PFSK-1 (cell line): ENCODE results near the gene FOXJ3.

Source experiments
- FOXP2 ChIP-seq: optimal IDR thresholded peaks from 2 replicates; pipeline ENCODE3; 2011; ENCODE audit warnings: borderline replicate concordance, control low read depth, inconsistent platforms; ENCODE audit not compliant: insufficient read depth; ENCODE audit errors: extremely low read length, extremely low read depth
- POLR2AphosphoS5 ChIP-seq: IDR thresholded peaks from 2 replicates; pipeline ENCODE4 v1.6.1; 2012; ENCODE audit warnings: low read depth, mild to moderate bottlenecking, control low read depth, low read length, moderate library complexity
- SIN3A ChIP-seq: IDR thresholded peaks from 2 replicates; pipeline ENCODE4 v1.6.1; 2012; ENCODE audit warnings: mild to moderate bottlenecking, low read length, moderate library complexity, borderline replicate concordance; ENCODE audit not compliant: insufficient read depth
- TAF1 ChIP-seq: IDR thresholded peaks from 2 replicates; pipeline ENCODE4 v1.6.1; 2012; ENCODE audit warnings: low read length, control low read depth, borderline replicate concordance; ENCODE audit not compliant: insufficient read depth
- TF ChIP-seq, protein P1 (sequence below), 2 experiments: IDR thresholded peaks; 2 replicates each; pipeline versions ENCODE4 v1.6.1 to v1.8.0; 2011 to 2012; ENCODE audit warnings: low read depth in 2 of 2, low read length in 2 of 2, control low read depth in 1 of 2, inconsistent platforms in 1 of 2, mild to moderate bottlenecking in 1 of 2, moderate library complexity in 1 of 2; ENCODE audit not compliant: insufficient read depth in 1 of 2

The FOXJ3 gene

DNA sequence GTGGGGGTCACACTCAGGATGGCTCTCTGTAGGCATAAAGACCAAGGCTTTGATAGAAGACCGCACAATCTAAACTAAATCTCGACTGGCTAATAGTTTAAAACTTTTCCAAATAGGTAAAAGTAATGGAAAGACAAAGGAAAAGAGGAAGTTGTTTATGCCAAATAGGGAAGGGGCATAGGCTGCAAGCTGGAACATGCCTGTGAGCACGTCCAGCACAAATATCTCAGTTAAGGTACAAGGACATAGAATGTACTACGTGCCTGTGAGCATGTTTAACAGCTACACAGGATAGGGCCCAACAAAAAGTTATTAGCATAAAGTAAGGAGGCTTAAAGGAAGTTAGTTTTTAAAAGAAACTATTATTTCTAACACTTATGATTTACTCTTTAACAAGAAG is 142.9 kb downstream of the FOXJ3 start:
- TF ChIP-seq, protein P1, sequence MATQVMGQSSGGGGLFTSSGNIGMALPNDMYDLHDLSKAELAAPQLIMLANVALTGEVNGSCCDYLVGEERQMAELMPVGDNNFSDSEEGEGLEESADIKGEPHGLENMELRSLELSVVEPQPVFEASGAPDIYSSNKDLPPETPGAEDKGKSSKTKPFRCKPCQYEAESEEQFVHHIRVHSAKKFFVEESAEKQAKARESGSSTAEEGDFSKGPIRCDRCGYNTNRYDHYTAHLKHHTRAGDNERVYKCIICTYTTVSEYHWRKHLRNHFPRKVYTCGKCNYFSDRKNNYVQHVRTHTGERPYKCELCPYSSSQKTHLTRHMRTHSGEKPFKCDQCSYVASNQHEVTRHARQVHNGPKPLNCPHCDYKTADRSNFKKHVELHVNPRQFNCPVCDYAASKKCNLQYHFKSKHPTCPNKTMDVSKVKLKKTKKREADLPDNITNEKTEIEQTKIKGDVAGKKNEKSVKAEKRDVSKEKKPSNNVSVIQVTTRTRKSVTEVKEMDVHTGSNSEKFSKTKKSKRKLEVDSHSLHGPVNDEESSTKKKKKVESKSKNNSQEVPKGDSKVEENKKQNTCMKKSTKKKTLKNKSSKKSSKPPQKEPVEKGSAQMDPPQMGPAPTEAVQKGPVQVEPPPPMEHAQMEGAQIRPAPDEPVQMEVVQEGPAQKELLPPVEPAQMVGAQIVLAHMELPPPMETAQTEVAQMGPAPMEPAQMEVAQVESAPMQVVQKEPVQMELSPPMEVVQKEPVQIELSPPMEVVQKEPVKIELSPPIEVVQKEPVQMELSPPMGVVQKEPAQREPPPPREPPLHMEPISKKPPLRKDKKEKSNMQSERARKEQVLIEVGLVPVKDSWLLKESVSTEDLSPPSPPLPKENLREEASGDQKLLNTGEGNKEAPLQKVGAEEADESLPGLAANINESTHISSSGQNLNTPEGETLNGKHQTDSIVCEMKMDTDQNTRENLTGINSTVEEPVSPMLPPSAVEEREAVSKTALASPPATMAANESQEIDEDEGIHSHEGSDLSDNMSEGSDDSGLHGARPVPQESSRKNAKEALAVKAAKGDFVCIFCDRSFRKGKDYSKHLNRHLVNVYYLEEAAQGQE (IDR thresholded peaks at IDR 0.05; ENCODE audit: insufficient read depth in 1 of 2, low read depth in 2 of 2, low read length in 2 of 2) = no peak
- no peak for TF ChIP-seq POLR2AphosphoS5
- no peak for TF ChIP-seq TAF1
- no peak for TF ChIP-seq FOXP2
- no peak for TF ChIP-seq SIN3A

DNA sequence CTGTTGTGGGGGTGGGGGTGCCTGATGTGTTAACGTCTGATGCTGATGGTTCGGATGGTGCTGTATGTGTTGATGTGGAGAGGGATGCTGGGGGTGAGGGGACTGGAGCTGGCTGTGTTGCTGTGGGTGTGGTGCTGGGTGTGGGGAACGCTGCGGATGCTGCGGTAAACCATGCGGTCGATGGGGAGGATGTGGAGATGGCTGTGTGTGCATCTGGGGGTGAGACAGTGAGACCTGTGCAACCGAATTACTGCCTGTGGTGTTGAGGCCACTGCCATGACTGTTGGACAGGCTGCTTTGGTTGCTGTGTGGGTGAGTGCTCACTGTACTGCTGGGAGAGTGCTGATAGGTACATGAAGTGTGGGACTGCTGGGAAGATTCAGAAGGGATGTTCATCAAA is 143.7 kb downstream of the FOXJ3 start:
- TF ChIP-seq, protein P1 (IDR thresholded peaks at IDR 0.05; ENCODE audit: insufficient read depth in 1 of 2, low read depth in 2 of 2, low read length in 2 of 2) = no peak
- TF ChIP-seq FOXP2 (no peak), TAF1 (no peak), POLR2AphosphoS5 (no peak), SIN3A (no peak)

DNA sequence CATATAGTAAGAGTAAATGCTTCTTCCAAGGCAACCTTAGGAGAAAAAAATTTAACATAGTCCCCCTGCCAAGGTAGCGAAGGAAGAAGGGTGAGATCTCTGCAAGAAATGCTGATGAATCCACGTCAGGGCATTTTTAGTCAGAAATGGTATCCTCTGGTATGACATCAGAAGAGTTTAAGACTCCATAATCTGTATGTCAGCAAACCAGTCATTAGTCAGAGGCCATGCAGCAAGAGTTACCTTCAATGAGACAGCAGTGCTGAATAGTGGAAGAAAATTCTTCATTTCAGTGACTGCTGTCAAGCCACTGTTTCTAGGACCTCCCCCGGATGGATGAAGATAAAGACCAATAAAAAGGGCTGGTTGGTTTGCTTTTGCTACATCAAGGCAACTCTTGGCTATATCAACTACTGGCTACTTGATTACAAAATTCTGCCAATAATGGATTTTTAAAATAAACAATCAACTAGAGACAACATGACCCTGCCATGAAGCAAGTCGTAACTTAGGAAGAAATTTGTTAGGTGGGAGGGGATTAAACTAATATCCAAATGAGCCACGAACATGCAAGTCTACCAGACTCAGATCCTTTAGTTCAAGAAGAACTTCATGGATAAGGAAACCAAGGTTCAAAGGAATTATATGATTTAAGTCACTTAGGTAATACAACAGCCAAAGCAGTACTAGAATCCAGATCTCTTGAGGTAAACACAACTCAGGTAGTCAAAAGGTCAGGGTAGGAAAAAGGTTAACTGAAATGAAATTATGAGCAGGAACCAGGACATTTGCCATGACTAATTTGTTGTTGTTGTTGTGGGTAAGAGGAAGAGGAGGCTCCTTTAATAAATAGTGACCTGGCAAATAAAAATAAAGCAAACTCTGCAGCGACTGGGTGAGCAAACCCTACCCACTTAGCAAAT is 144.8 kb downstream of the FOXJ3 start:
- TF ChIP-seq, protein P1 (IDR thresholded peaks at IDR 0.05; ENCODE audit: insufficient read depth in 1 of 2, low read depth in 2 of 2, low read length in 2 of 2) = no peak
- TF ChIP-seq SIN3A (no peak), POLR2AphosphoS5 (no peak), TAF1 (no peak), FOXP2 (no peak)

DNA sequence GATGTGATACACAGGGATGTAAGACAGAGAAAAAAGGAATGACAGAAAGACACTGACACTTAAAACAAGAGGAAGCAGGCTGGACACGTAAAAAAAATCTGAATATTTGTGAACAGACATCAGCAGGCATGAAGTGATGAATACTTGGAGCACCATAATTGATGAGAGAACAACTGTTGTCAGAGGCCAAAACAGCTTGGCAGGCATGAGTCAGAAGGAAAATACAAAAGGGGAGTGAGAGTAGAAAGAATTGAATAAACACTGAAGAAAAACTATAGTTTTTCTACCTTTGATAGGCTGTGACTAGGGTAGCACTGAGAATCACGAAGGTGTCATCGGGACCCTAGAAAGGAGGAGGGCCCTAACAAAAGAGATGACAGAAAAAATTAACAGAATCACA is 148.9 kb downstream of the FOXJ3 start:
- no peak for TF ChIP-seq TAF1

DNA sequence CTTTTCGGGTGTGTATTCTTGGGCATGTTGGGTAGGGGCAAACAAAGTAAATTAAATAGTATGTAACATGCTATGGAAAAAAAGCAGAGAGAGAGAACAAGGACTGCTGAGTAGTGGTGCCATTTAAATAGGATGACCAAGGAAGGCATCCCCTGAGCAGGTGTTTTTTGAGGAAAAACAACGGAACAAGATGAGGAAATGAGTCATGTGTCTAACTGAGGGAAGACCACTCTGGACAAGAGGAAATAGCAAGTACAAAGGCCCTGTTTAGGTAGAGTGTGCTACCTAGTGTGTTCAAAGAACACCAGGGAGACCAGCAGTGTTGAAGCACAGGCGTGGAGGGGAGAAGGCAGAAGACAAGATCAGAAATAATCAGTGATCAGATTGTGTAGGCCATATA is 150.4 kb downstream of the FOXJ3 start:
- no peak for TF ChIP-seq FOXP2
- TF ChIP-seq, protein P1 (IDR thresholded peaks at IDR 0.05; ENCODE audit: insufficient read depth in 1 of 2, low read depth in 2 of 2, low read length in 2 of 2) = no peak
- no peak for TF ChIP-seq TAF1
- TF ChIP-seq SIN3A = no peak
- TF ChIP-seq POLR2AphosphoS5 = no peak

DNA sequence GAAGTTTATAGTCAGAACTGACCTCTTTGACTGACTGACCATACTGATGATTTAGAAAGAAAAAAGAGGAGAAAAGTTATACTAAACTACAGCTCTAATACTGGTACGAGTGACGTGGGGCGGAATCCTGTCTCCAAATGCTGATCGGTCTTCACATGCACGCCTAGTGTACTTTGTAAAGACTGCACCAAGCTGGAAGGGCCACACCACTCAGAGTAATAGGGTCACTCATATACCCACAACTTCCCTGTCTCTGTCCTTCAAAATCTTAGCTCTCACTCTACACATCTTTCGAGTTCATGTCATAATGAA is 151.1 kb downstream of the FOXJ3 start:
- TF ChIP-seq, protein P1 (IDR thresholded peaks at IDR 0.05; ENCODE audit: insufficient read depth in 1 of 2, low read depth in 2 of 2, low read length in 2 of 2) = no peak
- no peak for TF ChIP-seq FOXP2
- TF ChIP-seq TAF1 = no peak
- no peak for TF ChIP-seq SIN3A
- no peak for TF ChIP-seq POLR2AphosphoS5
